BE2C (cell line): ENCODE results near the gene ASB15. TPM values are rescaled to one million over a fixed set of nuclear protein-coding genes. Genes with fewer than 3 reads are reported as not detected.
A peak's percentile ranks its signal among the peaks of the same experiment; 100 is the strongest.
"Not testable (repeated sequence)": the region's sequence is repeated elsewhere in the genome, so short reads cannot be mapped to it uniquely, and the experiment has no call there.

Experiments
- DNase-seq: peaks from one replicate; pipeline ENCODE4 v3.0.0-alpha.2; 2020
- H3K27me3 ChIP-seq: fragments of 250-450 bp; sonication (Bioruptor Pico); 2 replicates; pipeline ENCODE4 v1.5.1; 2020; ENCODE audit warnings: mild to moderate bottlenecking
- H3K36me3 ChIP-seq: fragments of 250-450 bp; sonication (Bioruptor Pico); 2 replicates; pipeline ENCODE4 v1.5.1; 2020; ENCODE audit warnings: mild to moderate bottlenecking
- H3K4me1 ChIP-seq: fragments of 250-450 bp; sonication (Bioruptor Pico); 2 replicates; pipeline ENCODE4 v1.5.1; 2020
- H3K4me3 ChIP-seq: 2 replicates; pipeline ENCODE4 v1.5.1; 2011; ENCODE audit warnings: low read depth, low read length
- H3K9me3 ChIP-seq: fragments of 250-450 bp; sonication (Bioruptor Pico); 2 replicates; pipeline ENCODE4 v1.5.1; 2020
- polyA plus RNA-seq: library from polyadenylated mRNA; unstranded; fragments of >200 nt; gene quantifications from one replicate; pipeline ENCODE4 v1.2.1, GENCODE V29; 2012; ENCODE audit warnings: low read depth, missing spikeins; ENCODE audit not compliant: insufficient read length, insufficient read depth
- TF ChIP-seq, protein P1 (sequence below): IDR thresholded peaks from 2 replicates; pipeline ENCODE4 v1.5.1; 2012; ENCODE audit warnings: mild to moderate bottlenecking, low read depth, low read length

The ASB15 gene
- not detected for polyA plus RNA-seq

- Histone ChIP-seq H3K36me3 (no peaks in the 10 kb centered on the region), H3K4me1 (peaks cover 4% of the 10 kb centered on the region; the same call in 1 of the 2 replicates), H3K9me3 (no peaks in the 10 kb centered on the region), H3K4me3 (no peak within 1 kb of the TSS), H3K27me3 (no peaks in the 10 kb centered on the region)
- no peak for DNase-seq
- TF ChIP-seq, protein P1, sequence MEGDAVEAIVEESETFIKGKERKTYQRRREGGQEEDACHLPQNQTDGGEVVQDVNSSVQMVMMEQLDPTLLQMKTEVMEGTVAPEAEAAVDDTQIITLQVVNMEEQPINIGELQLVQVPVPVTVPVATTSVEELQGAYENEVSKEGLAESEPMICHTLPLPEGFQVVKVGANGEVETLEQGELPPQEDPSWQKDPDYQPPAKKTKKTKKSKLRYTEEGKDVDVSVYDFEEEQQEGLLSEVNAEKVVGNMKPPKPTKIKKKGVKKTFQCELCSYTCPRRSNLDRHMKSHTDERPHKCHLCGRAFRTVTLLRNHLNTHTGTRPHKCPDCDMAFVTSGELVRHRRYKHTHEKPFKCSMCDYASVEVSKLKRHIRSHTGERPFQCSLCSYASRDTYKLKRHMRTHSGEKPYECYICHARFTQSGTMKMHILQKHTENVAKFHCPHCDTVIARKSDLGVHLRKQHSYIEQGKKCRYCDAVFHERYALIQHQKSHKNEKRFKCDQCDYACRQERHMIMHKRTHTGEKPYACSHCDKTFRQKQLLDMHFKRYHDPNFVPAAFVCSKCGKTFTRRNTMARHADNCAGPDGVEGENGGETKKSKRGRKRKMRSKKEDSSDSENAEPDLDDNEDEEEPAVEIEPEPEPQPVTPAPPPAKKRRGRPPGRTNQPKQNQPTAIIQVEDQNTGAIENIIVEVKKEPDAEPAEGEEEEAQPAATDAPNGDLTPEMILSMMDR, result no peak
Observed at GRCh38 chr7:123601530-123601929, at the start of gene ASB15. ASB15 (plus strand) TSS chr7:123601821; CDS start chr7:123614503, 12,682 bp downstream.

GRCh38 chr7:123552134-123552533, 49.5 kb upstream of the ASB15 start:
- H3K27me3 ChIP-seq, DNase-seq, H3K4me1 ChIP-seq, H3K4me3 ChIP-seq, H3K9me3 ChIP-seq: not testable (repeated sequence)
- peaks cover 31% of the 10 kb centered on the region for H3K36me3 ChIP-seq

DNA sequence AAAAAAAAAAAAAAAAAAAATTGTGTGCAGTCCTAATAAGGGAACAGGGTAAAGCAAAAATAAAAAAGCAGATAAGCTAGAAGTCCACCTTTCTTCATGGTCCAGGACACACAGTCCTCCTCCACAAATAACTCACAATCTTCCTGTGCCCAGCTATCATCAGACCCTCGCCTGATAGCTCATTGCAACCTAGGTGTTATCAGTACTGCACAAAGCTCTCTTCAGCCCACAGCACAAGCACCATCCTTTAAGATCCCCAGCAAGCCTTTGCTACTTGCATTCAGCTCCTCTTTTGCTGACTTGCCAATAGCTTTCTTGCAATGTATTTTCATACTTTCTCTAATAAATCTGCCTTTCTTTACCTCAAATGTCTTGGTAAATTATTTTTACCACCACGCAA, 49.0 kb upstream of the ASB15 start:
- TF ChIP-seq, protein P1, result no peak
- peaks cover 31% of the 10 kb centered on the region for H3K36me3 ChIP-seq

DNA sequence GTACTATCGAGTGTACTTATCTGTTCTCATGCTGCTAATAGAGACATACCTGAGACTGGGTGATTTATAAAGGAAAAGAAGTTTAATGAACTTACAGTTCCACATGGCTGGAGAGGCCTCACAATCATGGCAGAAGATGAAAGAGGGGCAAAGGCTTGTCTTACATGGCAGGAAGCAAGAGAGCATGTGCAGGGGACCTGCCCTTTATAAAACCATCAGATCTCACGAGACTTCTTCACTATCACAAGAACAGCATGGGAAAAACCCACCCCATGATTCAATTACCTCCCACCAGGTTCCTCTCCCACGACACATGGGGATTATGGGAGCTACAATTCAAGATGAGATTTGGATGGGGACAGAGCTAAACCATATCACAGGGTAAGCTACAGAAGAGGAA, 48.5 kb upstream of the ASB15 start:
- H3K4me1 ChIP-seq, result no peaks in the 10 kb centered on the region
- no peak overlapping the region for H3K4me3 ChIP-seq
- H3K27me3 ChIP-seq, result no peaks in the 10 kb centered on the region
- H3K36me3 ChIP-seq, result peaks cover 30% of the 10 kb centered on the region
- H3K9me3 ChIP-seq, result no peaks in the 10 kb centered on the region
- DNase-seq, result no peak
- TF ChIP-seq, protein P1, result no peak

More for the DNA sequence above, 49.0 kb upstream of the ASB15 start:
- no peak overlapping the region for H3K4me3 ChIP-seq
- H3K4me1 ChIP-seq, result no peaks in the 10 kb centered on the region
- no peak for DNase-seq
- H3K9me3 ChIP-seq, result no peaks in the 10 kb centered on the region
- no peaks in the 10 kb centered on the region for H3K27me3 ChIP-seq

- Histone ChIP-seq H3K9me3 (no peaks in the 10 kb centered on the region), H3K36me3 (peaks cover 14% of the 10 kb centered on the region), H3K27me3 (no peaks in the 10 kb centered on the region), H3K4me1 (no peaks in the 10 kb centered on the region), H3K4me3 (no peak overlapping the region)
- DNase-seq, result no peak
- TF ChIP-seq, protein P1, result no peak
Observed at GRCh38 chr7:123555484-123555883, 46.1 kb upstream of the ASB15 start.

GRCh38 chr7:123557016-123557397, 44.6 kb upstream of the ASB15 start:
- no peaks in the 10 kb centered on the region for H3K4me1 ChIP-seq
- H3K4me3 ChIP-seq, result peak overlapping the region; percentile 81
- peaks cover 14% of the 10 kb centered on the region for H3K36me3 ChIP-seq
- H3K27me3 ChIP-seq, result no peaks in the 10 kb centered on the region
- no peak for DNase-seq
- no peaks in the 10 kb centered on the region for H3K9me3 ChIP-seq
- TF ChIP-seq, protein P1, result no peak
